ENCODE measurements around the gene NAGA. TPM values are rescaled to one million over a fixed set of nuclear protein-coding genes. Genes with fewer than 3 reads are reported as not detected.

Gene NAGA
- total RNA-seq, 1 donor from 2014 or later = 26.0 TPM

DNA sequence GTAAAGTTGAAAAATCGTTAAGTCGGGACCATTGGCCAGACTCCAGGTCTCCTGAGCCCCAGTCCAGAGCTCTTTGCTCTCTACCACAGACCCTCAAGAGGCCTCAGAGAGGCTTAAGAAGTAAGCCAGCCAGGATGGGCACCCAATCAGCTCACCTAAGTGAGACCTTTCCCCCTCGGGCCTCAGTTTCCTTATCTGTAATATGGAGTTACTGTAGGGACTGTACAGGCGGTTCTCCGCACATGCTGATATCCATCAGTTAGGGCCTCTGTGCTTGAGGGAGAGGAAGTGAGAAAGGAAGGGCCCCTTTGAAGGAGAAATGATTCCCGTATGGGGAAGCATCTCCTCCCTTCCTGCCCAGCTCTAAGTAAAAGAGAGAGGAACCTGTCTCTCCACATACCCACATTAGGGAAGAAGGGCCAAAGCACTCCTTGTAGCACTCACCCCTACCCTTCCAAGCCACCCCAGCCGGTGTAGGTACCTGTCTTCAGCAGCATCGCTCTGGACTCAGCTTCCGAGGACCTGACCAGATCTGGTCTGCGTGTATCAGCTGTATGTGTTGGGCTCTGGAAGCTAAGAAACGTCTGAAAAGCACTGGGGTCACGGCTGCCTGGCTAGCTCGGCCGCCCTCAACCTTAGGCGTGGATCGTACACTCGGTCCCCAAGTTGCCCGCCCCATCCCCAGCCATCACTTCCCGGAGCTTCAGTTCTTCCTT lies 653 bp downstream of the NAGA start:
- no peaks in the 10 kb centered on the region for H3K9me3 Mint-ChIP-seq (ENCODE audit: unreplicated experiment)
- peak overlapping the region; percentile 89 for H3K4me3 Mint-ChIP-seq (ENCODE audit: unreplicated experiment)
- peak; percentile 15 for DNase-seq (ENCODE audit: low spot score)
- H3K4me1 Mint-ChIP-seq (ENCODE audit: unreplicated experiment) = peaks cover 5% of the 10 kb centered on the region
- H3K27me3 Mint-ChIP-seq (ENCODE audit: unreplicated experiment) = peaks cover 5% of the 10 kb centered on the region
- H3K36me3 Mint-ChIP-seq (ENCODE audit: low read depth, unreplicated experiment) = peaks cover 19% of the 10 kb centered on the region
- TF ChIP-seq, protein P1, sequence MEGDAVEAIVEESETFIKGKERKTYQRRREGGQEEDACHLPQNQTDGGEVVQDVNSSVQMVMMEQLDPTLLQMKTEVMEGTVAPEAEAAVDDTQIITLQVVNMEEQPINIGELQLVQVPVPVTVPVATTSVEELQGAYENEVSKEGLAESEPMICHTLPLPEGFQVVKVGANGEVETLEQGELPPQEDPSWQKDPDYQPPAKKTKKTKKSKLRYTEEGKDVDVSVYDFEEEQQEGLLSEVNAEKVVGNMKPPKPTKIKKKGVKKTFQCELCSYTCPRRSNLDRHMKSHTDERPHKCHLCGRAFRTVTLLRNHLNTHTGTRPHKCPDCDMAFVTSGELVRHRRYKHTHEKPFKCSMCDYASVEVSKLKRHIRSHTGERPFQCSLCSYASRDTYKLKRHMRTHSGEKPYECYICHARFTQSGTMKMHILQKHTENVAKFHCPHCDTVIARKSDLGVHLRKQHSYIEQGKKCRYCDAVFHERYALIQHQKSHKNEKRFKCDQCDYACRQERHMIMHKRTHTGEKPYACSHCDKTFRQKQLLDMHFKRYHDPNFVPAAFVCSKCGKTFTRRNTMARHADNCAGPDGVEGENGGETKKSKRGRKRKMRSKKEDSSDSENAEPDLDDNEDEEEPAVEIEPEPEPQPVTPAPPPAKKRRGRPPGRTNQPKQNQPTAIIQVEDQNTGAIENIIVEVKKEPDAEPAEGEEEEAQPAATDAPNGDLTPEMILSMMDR (IDR thresholded peaks at IDR 0.05; ENCODE audit: unreplicated experiment) = no peak
- no peak overlapping the region for H3K27ac Mint-ChIP-seq (ENCODE audit: unreplicated experiment)

DNA sequence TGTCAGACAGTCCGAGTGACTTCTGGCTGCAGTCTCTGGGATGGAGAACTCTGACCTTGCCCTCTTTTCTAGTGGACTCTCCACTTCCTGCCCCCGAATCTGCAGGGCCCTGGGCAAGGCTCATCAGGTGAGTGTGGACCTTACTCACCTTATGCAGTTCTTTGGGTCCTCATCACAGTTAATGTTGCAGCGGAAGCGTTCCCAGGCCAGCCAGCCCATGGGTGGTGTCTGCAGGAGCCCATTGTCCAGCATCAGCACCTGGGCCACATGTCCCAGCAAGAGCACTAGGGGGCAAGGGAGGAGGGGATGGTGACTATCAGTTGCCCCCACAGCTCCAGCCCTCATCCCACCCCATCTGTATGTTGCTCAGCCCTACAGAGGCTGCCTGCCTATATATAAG lies 2.3 kb downstream of the NAGA start:
- peaks cover 1% of the 10 kb centered on the region for H3K27me3 Mint-ChIP-seq (ENCODE audit: unreplicated experiment)
- no peak overlapping the region for H3K4me3 Mint-ChIP-seq (ENCODE audit: unreplicated experiment)
- no peaks in the 10 kb centered on the region for H3K9me3 Mint-ChIP-seq (ENCODE audit: unreplicated experiment)
- H3K36me3 Mint-ChIP-seq (ENCODE audit: low read depth, unreplicated experiment) = peaks cover 20% of the 10 kb centered on the region
- no peak overlapping the region for H3K27ac Mint-ChIP-seq (ENCODE audit: unreplicated experiment)
- DNase-seq (ENCODE audit: low spot score) = no peak
- peaks cover 5% of the 10 kb centered on the region for H3K4me1 Mint-ChIP-seq (ENCODE audit: unreplicated experiment)
- TF ChIP-seq, protein P1 (IDR thresholded peaks at IDR 0.05; ENCODE audit: unreplicated experiment) = no peak

DNA sequence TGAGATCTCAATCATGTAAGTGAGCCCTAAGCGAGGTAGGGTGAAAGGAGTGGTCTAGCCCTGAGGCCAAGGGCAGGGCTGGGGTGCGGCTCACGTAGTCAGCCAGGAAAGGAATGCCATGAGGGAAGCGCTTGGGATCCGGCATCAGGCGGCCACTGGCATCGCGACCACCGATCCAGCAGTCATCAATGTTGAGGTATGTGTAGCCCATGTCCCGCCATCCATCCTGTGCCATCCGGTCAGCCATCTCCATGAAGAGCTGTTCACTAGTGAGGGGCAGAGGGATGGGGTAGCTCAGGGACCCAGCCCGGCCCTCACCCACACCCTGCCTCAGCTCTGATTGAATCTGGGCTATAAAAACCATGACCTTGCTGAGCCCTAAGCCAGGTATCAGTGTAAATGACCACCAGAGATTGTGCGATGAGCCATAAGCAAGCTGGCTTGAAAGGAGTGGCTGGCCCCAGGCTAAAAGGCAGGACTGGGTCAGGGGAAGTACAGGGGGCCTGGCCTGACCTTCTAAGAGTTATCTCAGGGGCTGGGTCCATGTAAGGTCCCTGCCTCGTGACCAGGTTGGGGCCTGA lies 2.9 kb downstream of the NAGA start:
- Mint-ChIP-seq H3K4me3 (ENCODE audit: unreplicated experiment) (peak overlapping the region; percentile 83), H3K9me3 (ENCODE audit: unreplicated experiment) (no peaks in the 10 kb centered on the region), H3K36me3 (ENCODE audit: low read depth, unreplicated experiment) (peaks cover 20% of the 10 kb centered on the region), H3K4me1 (ENCODE audit: unreplicated experiment) (peaks cover 5% of the 10 kb centered on the region), H3K27ac (ENCODE audit: unreplicated experiment) (no peak overlapping the region), H3K27me3 (ENCODE audit: unreplicated experiment) (no peaks in the 10 kb centered on the region)
- DNase-seq (ENCODE audit: low spot score) = no peak
- TF ChIP-seq, protein P1 (IDR thresholded peaks at IDR 0.05; ENCODE audit: unreplicated experiment) = no peak

DNA sequence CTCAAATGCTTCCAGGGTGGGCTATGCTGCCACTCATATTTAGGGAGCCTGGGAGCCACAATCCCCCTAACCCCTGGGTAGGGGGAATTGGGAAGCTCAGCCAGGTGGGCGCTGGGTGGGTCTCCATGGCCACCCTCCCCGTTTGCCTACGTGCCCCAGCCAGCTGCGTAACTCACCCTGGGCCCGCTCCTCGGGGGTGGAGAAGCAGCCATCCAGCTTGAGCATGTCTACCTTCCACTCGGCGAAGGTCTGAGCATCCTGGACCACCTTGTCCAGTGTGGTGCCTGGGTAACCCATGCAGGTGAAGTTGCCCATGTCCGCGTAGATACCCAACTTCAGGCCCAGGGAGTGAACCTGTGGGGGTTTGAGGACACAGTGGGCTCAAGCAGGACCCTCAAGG lies 3.7 kb downstream of the NAGA start:
- Mint-ChIP-seq H3K36me3 (ENCODE audit: low read depth, unreplicated experiment) (peaks cover 20% of the 10 kb centered on the region), H3K9me3 (ENCODE audit: unreplicated experiment) (no peaks in the 10 kb centered on the region), H3K27me3 (ENCODE audit: unreplicated experiment) (no peaks in the 10 kb centered on the region), H3K4me3 (ENCODE audit: unreplicated experiment) (no peak overlapping the region), H3K4me1 (ENCODE audit: unreplicated experiment) (peaks cover 5% of the 10 kb centered on the region), H3K27ac (ENCODE audit: unreplicated experiment) (no peak overlapping the region)
- DNase-seq (ENCODE audit: low spot score) = no peak
- TF ChIP-seq, protein P1 (IDR thresholded peaks at IDR 0.05; ENCODE audit: unreplicated experiment) = no peak

DNA sequence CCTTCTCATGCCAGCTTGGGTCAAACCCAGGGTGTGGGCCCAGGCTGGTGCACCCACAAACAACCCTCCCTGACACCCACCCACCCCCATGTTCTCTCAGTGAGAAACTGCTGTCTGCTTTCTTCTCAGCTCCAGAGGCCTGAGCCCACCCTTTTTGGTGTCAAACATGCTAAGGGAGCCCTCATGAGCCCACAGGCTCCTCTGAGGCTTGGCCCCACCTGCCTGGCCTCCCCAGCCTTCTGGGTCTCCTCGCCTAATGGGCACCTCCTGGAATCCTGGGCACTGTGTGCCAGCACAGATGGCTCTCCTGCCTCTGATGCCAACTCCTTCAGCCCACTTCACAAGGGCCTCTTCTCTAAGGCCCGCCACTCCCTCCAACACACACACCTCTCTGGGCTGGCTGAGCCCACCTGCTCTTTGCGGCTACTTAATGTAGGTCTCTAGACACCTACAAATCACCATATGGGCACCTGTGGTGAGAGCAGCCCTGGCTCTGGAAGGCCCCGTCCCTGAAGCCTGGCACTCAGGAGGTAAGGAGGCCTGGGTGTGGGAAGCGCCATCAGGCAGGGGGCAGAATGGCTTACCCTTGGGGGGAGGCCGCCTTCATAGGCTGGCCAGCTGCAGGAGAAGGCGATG lies 4.4 kb downstream of the NAGA start:
- DNase-seq (ENCODE audit: low spot score) = no peak
- Mint-ChIP-seq H3K27me3 (ENCODE audit: unreplicated experiment) (no peaks in the 10 kb centered on the region), H3K36me3 (ENCODE audit: low read depth, unreplicated experiment) (peaks cover 20% of the 10 kb centered on the region), H3K4me1 (ENCODE audit: unreplicated experiment) (peaks cover 5% of the 10 kb centered on the region), H3K27ac (ENCODE audit: unreplicated experiment) (no peak overlapping the region), H3K9me3 (ENCODE audit: unreplicated experiment) (no peaks in the 10 kb centered on the region), H3K4me3 (ENCODE audit: unreplicated experiment) (no peak overlapping the region)
- TF ChIP-seq, protein P1 (IDR thresholded peaks at IDR 0.05; ENCODE audit: unreplicated experiment) = no peak
